Osteoblast (primary cell): ENCODE measurements around the gene TAF6L. TPM values are rescaled to one million over a fixed set of nuclear protein-coding genes. Genes with fewer than 3 reads are reported as not detected.
A peak's percentile ranks its signal among the peaks of the same experiment; 100 is the strongest.

Experiments used
- DNase-seq: peaks from one replicate; pipeline ENCODE4 v3.0.0; 2011; ENCODE audit warnings: low spot score, mixed read lengths; ENCODE audit not compliant: insufficient read length; ENCODE audit errors: missing footprints
- H2AFZ ChIP-seq: 2 replicates; pipeline ENCODE4 v1.6.0; 2011; ENCODE audit warnings: mild to moderate bottlenecking, low read length
- H3K27ac ChIP-seq: 2 replicates; pipeline ENCODE4 v1.5.1; 2011; ENCODE audit warnings: mild to moderate bottlenecking, low read depth, low read length, moderate library complexity
- H3K27me3 ChIP-seq: 2 replicates; pipeline ENCODE4 v1.6.0; 2012; ENCODE audit warnings: mild to moderate bottlenecking, control low read depth, inconsistent platforms, low read length, moderate library complexity; ENCODE audit not compliant: insufficient read depth
- H3K36me3 ChIP-seq: 2 replicates; pipeline ENCODE4 v1.5.1; 2011; ENCODE audit warnings: mild to moderate bottlenecking, low read length, control low read depth, moderate library complexity; ENCODE audit not compliant: insufficient read depth
- H3K4me1 ChIP-seq: 2 replicates; pipeline ENCODE4 v1.5.1; 2011; ENCODE audit warnings: mild to moderate bottlenecking, low read length, control low read depth, moderate library complexity; ENCODE audit not compliant: insufficient read depth
- H3K4me2 ChIP-seq: 2 replicates; pipeline ENCODE4 v1.6.0; 2011; ENCODE audit warnings: mild to moderate bottlenecking, low read length; ENCODE audit not compliant: insufficient read depth
- H3K4me3 ChIP-seq: fragments of 200-600 bp; sonication (generic); 3 replicates; pipeline ENCODE4 v1.5.1; 2012; ENCODE audit warnings: mild to moderate bottlenecking, low read length, inconsistent platforms; ENCODE audit not compliant: insufficient read depth
- H3K79me2 ChIP-seq: 2 replicates; pipeline ENCODE4 v1.6.0; 2012; ENCODE audit warnings: mild to moderate bottlenecking, low read length, control low read depth, inconsistent platforms; ENCODE audit not compliant: insufficient read depth
- H3K9me3 ChIP-seq: 2 replicates; pipeline ENCODE4 v1.5.1; 2011; ENCODE audit warnings: low read depth, low read length, control low read depth
- H4K20me1 ChIP-seq: 2 replicates; pipeline ENCODE4 v1.6.0; 2012; ENCODE audit warnings: mild to moderate bottlenecking, low read length, control low read depth; ENCODE audit not compliant: insufficient read depth
- total RNA-seq: library from RNA; depleted of rRNA; stranded (reverse); fragments of >200 nt; gene quantifications from 2 replicates; pipeline ENCODE4 v1.2.3, GENCODE V29; 2012
- TF ChIP-seq, protein P1 (sequence below): IDR thresholded peaks from 2 replicates; pipeline ENCODE4 v1.5.1; 2011; ENCODE audit warnings: mild to moderate bottlenecking, low read depth, low read length, moderate library complexity; ENCODE audit errors: extremely low read depth

Gene TAF6L
- total RNA-seq, 1 donor = 22.1 TPM

DNA sequence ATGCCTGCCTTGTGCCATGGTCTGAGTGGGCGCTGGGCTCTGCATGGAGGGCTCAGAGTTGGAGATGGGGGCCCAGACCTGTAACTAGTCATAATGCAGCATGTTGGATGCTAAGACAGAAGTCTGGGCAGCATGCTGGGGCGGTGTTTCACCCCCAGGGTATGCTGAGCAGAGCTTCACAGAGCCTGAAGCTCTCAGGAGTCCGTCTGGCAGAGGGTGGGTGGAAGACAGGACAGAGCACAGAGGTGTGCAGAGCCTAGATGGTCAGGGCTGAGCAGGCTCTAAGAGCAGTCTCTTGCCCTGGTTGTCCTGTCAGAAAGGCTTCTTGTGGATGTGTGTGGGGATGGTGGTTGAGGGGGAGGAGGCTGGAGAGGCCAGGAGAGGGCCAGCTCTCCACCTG is 7.2 kb downstream of the TAF6L start:
- Histone ChIP-seq H3K4me3 (no peak overlapping the region), H4K20me1 (no peaks in the 10 kb centered on the region), H3K79me2 (peaks cover 7% of the 10 kb centered on the region), H2AFZ (no peak overlapping the region), H3K27me3 (no peaks in the 10 kb centered on the region), H3K36me3 (peaks cover 18% of the 10 kb centered on the region), H3K4me1 (no peaks in the 10 kb centered on the region), H3K9me3 (no peaks in the 10 kb centered on the region), H3K4me2 (no peak overlapping the region), H3K27ac (no peak overlapping the region)
- TF ChIP-seq, protein P1, sequence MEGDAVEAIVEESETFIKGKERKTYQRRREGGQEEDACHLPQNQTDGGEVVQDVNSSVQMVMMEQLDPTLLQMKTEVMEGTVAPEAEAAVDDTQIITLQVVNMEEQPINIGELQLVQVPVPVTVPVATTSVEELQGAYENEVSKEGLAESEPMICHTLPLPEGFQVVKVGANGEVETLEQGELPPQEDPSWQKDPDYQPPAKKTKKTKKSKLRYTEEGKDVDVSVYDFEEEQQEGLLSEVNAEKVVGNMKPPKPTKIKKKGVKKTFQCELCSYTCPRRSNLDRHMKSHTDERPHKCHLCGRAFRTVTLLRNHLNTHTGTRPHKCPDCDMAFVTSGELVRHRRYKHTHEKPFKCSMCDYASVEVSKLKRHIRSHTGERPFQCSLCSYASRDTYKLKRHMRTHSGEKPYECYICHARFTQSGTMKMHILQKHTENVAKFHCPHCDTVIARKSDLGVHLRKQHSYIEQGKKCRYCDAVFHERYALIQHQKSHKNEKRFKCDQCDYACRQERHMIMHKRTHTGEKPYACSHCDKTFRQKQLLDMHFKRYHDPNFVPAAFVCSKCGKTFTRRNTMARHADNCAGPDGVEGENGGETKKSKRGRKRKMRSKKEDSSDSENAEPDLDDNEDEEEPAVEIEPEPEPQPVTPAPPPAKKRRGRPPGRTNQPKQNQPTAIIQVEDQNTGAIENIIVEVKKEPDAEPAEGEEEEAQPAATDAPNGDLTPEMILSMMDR = no peak
- no peak for DNase-seq

DNA sequence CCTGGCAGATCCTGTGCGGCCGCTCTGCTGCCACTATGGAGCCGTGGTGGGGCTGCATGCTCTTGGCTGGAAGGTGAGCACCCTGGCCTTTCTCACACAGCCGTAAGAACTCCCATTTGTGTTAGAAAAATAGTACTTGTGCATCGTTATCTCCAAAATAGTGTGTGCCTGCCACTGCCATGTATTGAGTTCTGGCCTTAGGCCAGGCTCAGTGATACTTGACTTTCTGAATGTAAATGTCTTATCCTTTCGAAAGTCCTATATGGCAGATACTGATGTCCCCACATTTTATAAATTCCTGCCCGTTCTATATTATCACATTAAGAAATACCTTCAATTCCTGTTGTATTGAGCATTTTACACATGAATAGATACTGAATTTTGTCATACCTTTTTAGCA is 11.6 kb downstream of the TAF6L start:
- Histone ChIP-seq H3K4me1 (peaks cover 8% of the 10 kb centered on the region), H3K4me2 (no peak overlapping the region), H3K36me3 (peaks cover 15% of the 10 kb centered on the region), H3K27me3 (no peaks in the 10 kb centered on the region), H3K9me3 (no peaks in the 10 kb centered on the region), H3K27ac (no peak overlapping the region), H3K79me2 (peaks cover 4% of the 10 kb centered on the region), H3K4me3 (no peak overlapping the region), H4K20me1 (peaks cover 2% of the 10 kb centered on the region), H2AFZ (no peak overlapping the region)
- DNase-seq = no peak
- TF ChIP-seq, protein P1 = no peak

DNA sequence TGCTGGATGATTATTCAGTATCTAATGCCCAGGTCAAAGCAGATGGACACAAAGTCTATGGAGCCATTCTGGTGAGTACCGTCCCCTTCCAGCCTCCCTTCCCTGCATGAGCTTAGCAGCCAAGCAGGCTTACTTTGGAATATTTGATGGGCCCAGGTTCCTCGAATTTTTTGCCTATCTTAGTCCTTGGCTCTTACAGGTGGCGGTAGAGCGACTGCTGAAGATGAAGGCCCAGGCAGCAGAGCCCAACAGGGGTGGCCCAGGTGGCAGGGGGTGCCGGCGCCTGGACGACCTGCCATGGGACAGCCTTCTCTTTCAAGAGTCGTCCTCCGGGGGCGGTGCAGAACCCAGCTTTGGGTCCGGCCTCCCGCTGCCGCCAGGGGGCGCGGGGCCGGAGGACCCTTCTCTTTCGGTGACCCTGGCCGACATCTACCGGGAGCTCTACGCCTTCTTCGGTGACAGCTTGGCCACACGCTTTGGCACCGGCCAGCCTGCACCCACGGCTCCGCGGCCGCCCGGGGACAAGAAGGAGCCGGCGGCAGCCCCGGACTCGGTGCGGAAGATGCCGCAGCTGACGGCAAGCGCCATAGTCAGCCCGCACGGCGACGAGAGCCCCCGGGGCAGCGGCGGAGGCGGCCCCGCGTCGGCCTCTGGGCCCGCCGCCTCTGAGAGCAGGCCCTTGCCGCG is 15.3 kb downstream of the TAF6L start:
- peak overlapping the region; percentile 76 for H2AFZ ChIP-seq
- DNase-seq = peak; percentile 98
- peak overlapping the region; percentile 94 for H3K4me3 ChIP-seq
- H3K36me3 ChIP-seq = peaks cover 33% of the 10 kb centered on the region
- TF ChIP-seq, protein P1 = peak; percentile 84
- H3K79me2 ChIP-seq = peaks cover 34% of the 10 kb centered on the region
- peaks cover 13% of the 10 kb centered on the region for H4K20me1 ChIP-seq
- H3K27ac ChIP-seq = peak overlapping the region; percentile 88
- peaks cover 29% of the 10 kb centered on the region for H3K4me1 ChIP-seq
- no peaks in the 10 kb centered on the region for H3K27me3 ChIP-seq
- H3K4me2 ChIP-seq = peak overlapping the region; percentile 96
- no peaks in the 10 kb centered on the region for H3K9me3 ChIP-seq

DNA sequence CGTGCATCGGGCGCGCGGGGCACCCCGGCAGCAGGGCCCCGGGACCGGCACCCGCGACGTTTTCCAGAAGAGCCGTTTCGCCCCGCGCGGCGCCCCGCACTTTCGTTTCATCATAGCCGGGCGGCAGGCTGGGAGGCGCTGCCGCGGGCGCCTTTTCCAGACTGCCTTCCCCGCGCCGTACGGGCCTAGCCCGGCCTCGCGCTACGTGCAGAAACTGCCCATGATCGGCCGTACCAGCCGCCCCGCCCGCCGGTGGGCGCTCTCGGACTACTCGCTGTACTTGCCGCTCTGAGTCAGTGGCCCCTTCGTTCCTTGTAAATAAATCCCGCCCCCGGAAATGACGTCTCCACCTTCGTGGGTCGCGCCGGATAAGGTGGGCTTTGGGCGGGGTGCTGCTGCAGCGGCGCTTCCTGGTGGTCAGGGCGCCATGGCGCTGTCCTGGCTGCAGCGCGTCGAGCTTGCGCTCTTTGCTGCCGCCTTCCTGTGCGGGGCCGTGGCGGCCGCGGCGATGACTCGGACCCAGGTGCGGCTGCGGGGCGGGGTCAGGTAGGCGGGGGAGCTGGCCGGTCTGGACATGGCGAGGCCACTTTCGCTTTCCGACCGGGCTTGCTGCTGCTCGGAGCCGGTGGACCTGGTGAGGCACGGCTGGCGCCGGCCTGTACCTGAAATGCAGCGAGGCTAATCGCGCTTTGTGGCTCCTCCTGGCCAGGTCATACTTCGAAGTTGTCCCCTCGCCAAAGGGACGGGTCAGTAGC is 16.0 kb downstream of the TAF6L start, which contains the start of gene TMEM179B:
TMEM179B (plus strand) TSS at position 398 of the 755 bp plus-strand sequence; CDS start at position 428, 30 bp downstream.
- TF ChIP-seq, protein P1 = peak; percentile 43
- peak within 1 kb of the TSS; percentile 76 for H2AFZ ChIP-seq
- H3K27ac ChIP-seq = peak within 1 kb of the TSS; percentile 88
- peaks cover 36% of the 10 kb centered on the region for H3K79me2 ChIP-seq
- no peaks in the 10 kb centered on the region for H3K27me3 ChIP-seq
- DNase-seq = peak; percentile 99
- peaks cover 13% of the 10 kb centered on the region for H4K20me1 ChIP-seq
- no peaks in the 10 kb centered on the region for H3K9me3 ChIP-seq
- peaks cover 32% of the 10 kb centered on the region for H3K4me1 ChIP-seq
- peak within 1 kb of the TSS; percentile 96 for H3K4me2 ChIP-seq
- H3K4me3 ChIP-seq = peak within 1 kb of the TSS; percentile 94
- peaks cover 30% of the 10 kb centered on the region for H3K36me3 ChIP-seq
